Measurements from ENCODE around the gene DRAXIN.

The DRAXIN gene

GRCh38 chr1:11721311-11721710 is 29.8 kb downstream of the DRAXIN start:
- H3K4me3 ChIP-seq (ENCODE audit: low read depth, low read length) = no peak overlapping the region
- TF ChIP-seq, protein P1, sequence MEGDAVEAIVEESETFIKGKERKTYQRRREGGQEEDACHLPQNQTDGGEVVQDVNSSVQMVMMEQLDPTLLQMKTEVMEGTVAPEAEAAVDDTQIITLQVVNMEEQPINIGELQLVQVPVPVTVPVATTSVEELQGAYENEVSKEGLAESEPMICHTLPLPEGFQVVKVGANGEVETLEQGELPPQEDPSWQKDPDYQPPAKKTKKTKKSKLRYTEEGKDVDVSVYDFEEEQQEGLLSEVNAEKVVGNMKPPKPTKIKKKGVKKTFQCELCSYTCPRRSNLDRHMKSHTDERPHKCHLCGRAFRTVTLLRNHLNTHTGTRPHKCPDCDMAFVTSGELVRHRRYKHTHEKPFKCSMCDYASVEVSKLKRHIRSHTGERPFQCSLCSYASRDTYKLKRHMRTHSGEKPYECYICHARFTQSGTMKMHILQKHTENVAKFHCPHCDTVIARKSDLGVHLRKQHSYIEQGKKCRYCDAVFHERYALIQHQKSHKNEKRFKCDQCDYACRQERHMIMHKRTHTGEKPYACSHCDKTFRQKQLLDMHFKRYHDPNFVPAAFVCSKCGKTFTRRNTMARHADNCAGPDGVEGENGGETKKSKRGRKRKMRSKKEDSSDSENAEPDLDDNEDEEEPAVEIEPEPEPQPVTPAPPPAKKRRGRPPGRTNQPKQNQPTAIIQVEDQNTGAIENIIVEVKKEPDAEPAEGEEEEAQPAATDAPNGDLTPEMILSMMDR (IDR thresholded peaks at IDR 0.05; ENCODE audit: low read depth, low read length) = no peak

DNA sequence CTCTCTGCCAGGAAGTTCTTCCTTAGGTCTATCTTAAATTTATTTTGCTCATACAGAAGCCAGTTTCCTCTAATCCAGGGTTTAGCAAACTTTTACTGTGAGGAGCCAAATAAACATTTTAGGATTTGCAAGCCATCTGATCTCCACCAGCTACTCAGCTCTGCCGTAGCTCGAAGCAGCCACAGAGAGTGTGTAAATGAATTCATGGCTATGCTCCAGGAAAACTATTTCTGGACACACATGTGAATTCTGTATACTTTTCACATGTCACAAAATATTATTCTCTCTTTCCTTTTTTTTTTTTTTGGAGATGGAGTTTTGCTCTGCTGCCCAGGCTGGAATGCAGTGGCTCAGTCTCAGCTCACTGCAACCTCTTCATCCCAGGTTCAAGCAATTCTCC is 31.0 kb downstream of the DRAXIN start:
- TF ChIP-seq, protein P1 (IDR thresholded peaks at IDR 0.05; ENCODE audit: low read depth, low read length) = no peak
- H3K4me3 ChIP-seq (ENCODE audit: low read depth, low read length) = no peak overlapping the region

DNA sequence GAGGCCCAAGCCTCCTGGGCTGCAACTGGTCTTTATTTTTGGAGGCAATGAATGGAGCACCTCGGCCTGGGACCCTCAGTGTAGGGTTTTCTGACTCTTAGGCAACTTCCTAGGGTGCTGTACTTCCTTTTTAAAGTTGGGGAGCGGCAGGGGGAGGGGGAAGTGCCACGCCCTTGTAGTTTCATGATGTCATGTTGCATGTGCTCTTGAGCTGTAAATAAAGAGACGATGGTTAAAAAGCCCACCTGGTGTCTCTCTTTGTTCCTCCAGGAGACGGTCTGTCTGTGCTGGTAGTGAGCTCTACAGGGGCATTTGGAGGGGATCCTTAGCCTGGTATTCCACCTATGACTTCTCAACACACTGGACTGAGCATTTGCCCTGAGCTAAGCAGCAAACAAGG is 34.1 kb downstream of the DRAXIN start:
- no peak overlapping the region for H3K4me3 ChIP-seq (ENCODE audit: low read depth, low read length)
- TF ChIP-seq, protein P1 (IDR thresholded peaks at IDR 0.05; ENCODE audit: low read depth, low read length) = no peak

DNA sequence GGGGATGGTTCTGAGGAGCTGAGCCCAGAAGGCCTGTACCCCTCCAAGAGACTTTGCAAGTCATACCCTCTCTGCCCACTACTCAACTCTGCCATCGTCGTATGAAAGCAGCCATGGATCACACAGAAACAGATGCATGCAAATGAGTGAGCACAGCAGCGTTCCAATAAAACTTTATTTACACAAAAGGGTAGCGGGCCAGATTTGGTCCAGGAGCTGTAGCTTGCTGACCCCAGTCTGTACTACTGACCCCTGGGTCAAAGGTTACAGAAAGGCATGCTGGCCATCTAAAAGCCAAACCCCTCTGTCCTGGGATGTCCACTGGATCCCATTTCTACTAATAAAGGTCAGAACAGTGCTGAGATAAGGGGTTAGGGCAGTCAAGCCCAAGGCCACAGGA is 35.6 kb downstream of the DRAXIN start:
- TF ChIP-seq, protein P1 (IDR thresholded peaks at IDR 0.05; ENCODE audit: low read depth, low read length) = no peak
- no peak overlapping the region for H3K4me3 ChIP-seq (ENCODE audit: low read depth, low read length)

- TF ChIP-seq, protein P1 (IDR thresholded peaks at IDR 0.05; ENCODE audit: low read depth, low read length) = no peak
- no peak overlapping the region for H3K4me3 ChIP-seq (ENCODE audit: low read depth, low read length)
Observed at GRCh38 chr1:11728126-11728806, 36.8 kb downstream of the DRAXIN start.

DNA sequence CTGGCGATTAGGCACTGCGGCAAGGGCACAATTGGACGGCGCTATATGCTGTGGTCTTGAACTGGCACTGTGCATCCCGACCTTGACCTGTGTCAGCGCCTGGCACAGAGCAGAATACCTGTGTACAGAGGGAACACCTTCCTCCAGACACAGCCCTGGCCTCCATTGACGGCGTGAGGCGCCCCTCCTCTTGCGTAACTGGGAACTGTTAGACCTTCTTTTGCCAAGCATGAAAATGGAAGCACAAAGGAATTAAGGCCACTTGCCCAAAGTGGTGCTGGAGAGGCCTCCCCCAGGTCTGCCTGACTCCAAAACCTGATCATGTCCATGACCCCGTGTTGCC is 37.6 kb downstream of the DRAXIN start:
- TF ChIP-seq, protein P1 (IDR thresholded peaks at IDR 0.05; ENCODE audit: low read depth, low read length) = no peak
- H3K4me3 ChIP-seq (ENCODE audit: low read depth, low read length) = no peak overlapping the region

GRCh38 chr1:11729498-11730428 is 38.3 kb downstream of the DRAXIN start:
- TF ChIP-seq, protein P1 (IDR thresholded peaks at IDR 0.05; ENCODE audit: low read depth, low read length) = no peak
- H3K4me3 ChIP-seq (ENCODE audit: low read depth, low read length) = no peak overlapping the region
